ENCODE data around the gene ATP4B. TPM values are rescaled to one million over a fixed set of nuclear protein-coding genes. Genes with fewer than 3 reads are reported as not detected.

The ATP4B gene
- total RNA-seq, 1 experiment from 2014 or later = not detected

GRCh38 chr13:113667771-113668490 is 9.9 kb upstream of the ATP4B start:
- ATAC-seq (no peak), DNase-seq (ENCODE audit: low read depth, low spot score) (no peak)
- Histone ChIP-seq H2AFZ (ENCODE audit: low read depth, low read length, poor library complexity, severe bottlenecking) (no peak overlapping the region), H3K27ac (ENCODE audit: low read depth, low read length) (no peak overlapping the region), H3K4me2 (ENCODE audit: low read length) (no peak overlapping the region), H3K4me1 (ENCODE audit: control insufficient read depth in 1 of 2, insufficient read depth in 2 of 2, low read length in 2 of 2) (no peaks in the 10 kb centered on the region), H4K20me1 (ENCODE audit: insufficient read depth) (no peaks in the 10 kb centered on the region), H3K27me3 (ENCODE audit: insufficient read depth, low read length) (no peaks in the 10 kb centered on the region), H3K9ac (ENCODE audit: low read length) (no peak overlapping the region), H3K79me2 (ENCODE audit: insufficient read depth, low read length) (no peaks in the 10 kb centered on the region), H3K9me2 (ENCODE audit: insufficient read depth) (no peaks in the 10 kb centered on the region), H3K36me3 (ENCODE audit: control insufficient read depth in 1 of 2, insufficient read depth in 2 of 2, low read length in 2 of 2) (no peaks in the 10 kb centered on the region), H3K4me3 (replicated peaks in 1 of 2; ENCODE audit: low read depth in 1 of 2, low read length in 2 of 2) (no peak overlapping the region), H3K9me3 (ENCODE audit: control insufficient read depth in 1 of 2, insufficient read depth in 1 of 2, low read depth in 1 of 2, low read length in 2 of 2) (no peaks in the 10 kb centered on the region; a peak in 1 of 4 replicates)
- no peak for TF ChIP-seq POLR2AphosphoS5 (IDR thresholded peaks at IDR 0.05; ENCODE audit: low read depth, low read length)
- TF ChIP-seq FOSL1 (IDR thresholded peaks at IDR 0.05; ENCODE audit: low read depth) = no peak
- TF ChIP-seq CTCF (IDR thresholded peaks at IDR 0.05 in 2 of 3, conservative IDR thresholded peaks at IDR 0.05 in 1 of 3; ENCODE audit: borderline replicate concordance in 1 of 3, insufficient read depth in 1 of 3, low read depth in 2 of 3, low read length in 2 of 3) = no peak
- no peak for TF ChIP-seq SIN3A (IDR thresholded peaks at IDR 0.05; ENCODE audit: low read depth)
- TF ChIP-seq CEBPB (IDR thresholded peaks at IDR 0.05; ENCODE audit: low read depth) = no peak
- no peak for TF ChIP-seq EZH2 (IDR thresholded peaks at IDR 0.05)
- no peak for TF ChIP-seq ATF3 (IDR thresholded peaks at IDR 0.05)
- TF ChIP-seq TCF7L2 (IDR thresholded peaks at IDR 0.05; ENCODE audit: borderline replicate concordance, extremely low read depth, insufficient read depth, insufficient read length) = no peak
- TF ChIP-seq ZBTB33 (IDR thresholded peaks at IDR 0.05; ENCODE audit: extremely low read depth, insufficient replicate concordance, low read length) = no peak
- no peak for TF ChIP-seq EGR1 (IDR thresholded peaks at IDR 0.05; ENCODE audit: low read depth)
- no peak for TF ChIP-seq ZFX (IDR thresholded peaks at IDR 0.05)
- TF ChIP-seq SP1 (IDR thresholded peaks at IDR 0.05; ENCODE audit: low read depth) = no peak
- no peak for TF ChIP-seq POLR2A (IDR thresholded peaks at IDR 0.05; ENCODE audit: borderline replicate concordance, extremely low read depth, insufficient read depth, insufficient read length)
- no TSS peak for BruUV-seq (replicated peaks)
- CTCF ChIA-PET = no interaction called here
- POLR2A ChIA-PET = no interaction called here
- intact Hi-C loops (cut with micrococcal nuclease) = no loop called here
- RAD21 ChIA-PET (ENCODE audit: low non-redundant PET in 1 of 2, low total read pairs in 2 of 2, uncharacterized antibody in 2 of 2, unreplicated experiment in 2 of 2) = no interaction called here
